Left ventricle myocardium inferior (tissue), 1 donor: ENCODE data around the gene TMEM63A. TPM values are rescaled to one million over a fixed set of nuclear protein-coding genes. Genes with fewer than 3 reads are reported as not detected.

ENCODE experiments used
- DNase-seq: peaks from one replicate; pipeline ENCODE4 v3.0.0-alpha.2; 2020
- H3K27ac ChIP-seq: fragments of 200-600 bp; replicated peaks from 2 replicates; pipeline ENCODE4 v1.8.0; 2021
- H3K27me3 ChIP-seq: fragments of 200-600 bp; 2 replicates; pipeline ENCODE4 v1.8.0; 2021; ENCODE audit warnings: low read depth
- H3K36me3 ChIP-seq: fragments of 200-600 bp; 2 replicates; pipeline ENCODE4 v1.8.0; 2021
- H3K4me1 ChIP-seq: fragments of 200-600 bp; 2 replicates; pipeline ENCODE4 v1.8.0; 2021
- H3K4me3 ChIP-seq: fragments of 200-600 bp; 2 replicates; pipeline ENCODE4 v1.8.0; 2021; ENCODE audit warnings: mild to moderate bottlenecking, moderate library complexity
- H3K9me3 ChIP-seq: fragments of 200-600 bp; replicated peaks from 2 replicates; pipeline ENCODE4 v1.8.0; 2021
- CTCF ChIP-seq: fragments of 200-600 bp; IDR thresholded peaks from 2 replicates; pipeline ENCODE4 v1.8.0; 2021; ENCODE audit warnings: antibody characterized with exemption, mild to moderate bottlenecking, borderline replicate concordance
- intact Hi-C: fragments of 100-400 bp; cut with micrococcal nuclease; formaldehyde crosslinking; loops from one replicate; pipeline ENCODE4 v1.11.0; 2022
- total RNA-seq: library from RNA; stranded (reverse); fragmentation: NEBNext Ultra II Directional; extraction: Animal tissue kit (Norgen Biotek cat#: 25700); gene quantifications from one replicate; pipeline ENCODE4 v1.2.1, GENCODE V29; 2021
- donor health status: DM: no; HTN: yes; CAD: no; lungs with severe emphysema.

The TMEM63A gene
- total RNA-seq, 1 donor from 2014 or later, result 30.4 TPM

- H3K36me3 ChIP-seq, result peaks cover 77% of the 10 kb centered on the region
- no peak overlapping the region for H3K4me3 ChIP-seq
- no peak for DNase-seq
- no peak for TF ChIP-seq CTCF
- H3K9me3 ChIP-seq, result no peaks in the 10 kb centered on the region
- H3K4me1 ChIP-seq, result peaks cover 42% of the 10 kb centered on the region
- H3K27ac ChIP-seq, result peak overlapping the region; percentile 58
- intact Hi-C loops, result no loop called here
- no peaks in the 10 kb centered on the region for H3K27me3 ChIP-seq
Measured at GRCh38 chr1:225845097-225845496, 37.1 kb downstream of the TMEM63A start.

- no peak for DNase-seq
- intact Hi-C loops, result loop anchor here (5.0 kb wide), 1 partner anchor 62 kb away; no protein-coding TSS in a partner anchor
- peak overlapping the region; percentile 58 for H3K27ac ChIP-seq
- no peak overlapping the region for H3K4me3 ChIP-seq
- no peaks in the 10 kb centered on the region for H3K27me3 ChIP-seq
- H3K9me3 ChIP-seq, result no peaks in the 10 kb centered on the region
- peaks cover 81% of the 10 kb centered on the region for H3K36me3 ChIP-seq
- no peak for TF ChIP-seq CTCF
- peaks cover 36% of the 10 kb centered on the region for H3K4me1 ChIP-seq
Measured at GRCh38 chr1:225844236-225845061, 37.7 kb downstream of the TMEM63A start.

GRCh38 chr1:225843426-225843795, 38.8 kb downstream of the TMEM63A start:
- Histone ChIP-seq H3K27me3 (no peaks in the 10 kb centered on the region), H3K27ac (no peak overlapping the region), H3K4me3 (no peak overlapping the region), H3K9me3 (no peaks in the 10 kb centered on the region), H3K36me3 (peaks cover 90% of the 10 kb centered on the region), H3K4me1 (peaks cover 29% of the 10 kb centered on the region)
- intact Hi-C loops, result loop anchor here (5.0 kb wide), 1 partner anchor 61 kb away; no protein-coding TSS in a partner anchor
- no peak for DNase-seq
- no peak for TF ChIP-seq CTCF

GRCh38 chr1:225842788-225843425, 39.3 kb downstream of the TMEM63A start:
- no peak overlapping the region for H3K4me3 ChIP-seq
- intact Hi-C loops, result loop anchor here (5.0 kb wide), 1 partner anchor 61 kb away; no protein-coding TSS in a partner anchor
- TF ChIP-seq CTCF, result no peak

GRCh38 chr1:225842074-225842473, 40.1 kb downstream of the TMEM63A start:
- peaks cover 90% of the 10 kb centered on the region for H3K36me3 ChIP-seq
- no peaks in the 10 kb centered on the region for H3K9me3 ChIP-seq
- intact Hi-C loops, result loop anchor here (5.0 kb wide), 1 partner anchor 60 kb away; no protein-coding TSS in a partner anchor
- H3K27me3 ChIP-seq, result no peaks in the 10 kb centered on the region
- DNase-seq, result no peak
- TF ChIP-seq CTCF, result no peak
- H3K4me1 ChIP-seq, result peaks cover 18% of the 10 kb centered on the region
- H3K4me3 ChIP-seq, result no peak overlapping the region
- H3K27ac ChIP-seq, result no peak overlapping the region

More at GRCh38 chr1:225842788-225843425, 39.3 kb downstream of the TMEM63A start:
- Histone ChIP-seq H3K4me1 (peaks cover 24% of the 10 kb centered on the region), H3K9me3 (no peaks in the 10 kb centered on the region), H3K36me3 (peaks cover 90% of the 10 kb centered on the region), H3K27me3 (no peaks in the 10 kb centered on the region), H3K27ac (peak overlapping the region; percentile 15)
- no peak for DNase-seq
